Astrocyte of the cerebellum (primary cell): Measurements from ENCODE around the gene FGF18.

Experiments used
- DNase-seq: peaks from one replicate; pipeline ENCODE4 v3.0.0-alpha.2; 2011; ENCODE audit warnings: low read depth
- H3K4me3 ChIP-seq: 2 replicates; pipeline ENCODE4 v1.5.1; 2011; ENCODE audit warnings: mild to moderate bottlenecking, low read depth, low read length, moderate library complexity
- CTCF ChIP-seq: IDR thresholded peaks from 2 replicates; pipeline ENCODE4 v1.5.1; 2012; ENCODE audit warnings: low read length, low read depth, moderate library complexity, mild to moderate bottlenecking; ENCODE audit errors: missing control alignments
- in situ Hi-C: cut with HindIII; loops from 2 replicates; pipeline ENCODE4 v1.10.0; 2017; ENCODE audit warnings: low sequenced_read_pairs

Gene FGF18

GRCh38 chr5:171482434-171482730 is 62.9 kb downstream of the FGF18 start:
- in situ Hi-C loops, result loop anchor here (5.0 kb wide), 1 partner anchor 35 kb away; no protein-coding TSS in a partner anchor
- no peak overlapping the region for H3K4me3 ChIP-seq
- no peak for DNase-seq
- TF ChIP-seq CTCF, result no peak

- in situ Hi-C loops, result loop anchor here (5.0 kb wide), 1 partner anchor 34 kb away; no protein-coding TSS in a partner anchor
- TF ChIP-seq CTCF, result no peak
- no peak overlapping the region for H3K4me3 ChIP-seq
- DNase-seq, result peak; percentile 66
These were observed 64.2 kb downstream of the FGF18 start for GRCh38 chr5:171483551-171484135.

GRCh38 chr5:171484460-171484899 is 65.0 kb downstream of the FGF18 start:
- in situ Hi-C loops, result loop anchor here (5.0 kb wide), 1 partner anchor 33 kb away; no protein-coding TSS in a partner anchor
- no peak overlapping the region for H3K4me3 ChIP-seq
- DNase-seq, result no peak
- TF ChIP-seq CTCF, result peak; percentile 67

- in situ Hi-C loops, result loop anchor here (5.0 kb wide), 1 partner anchor 48 kb away; no protein-coding TSS in a partner anchor
- TF ChIP-seq CTCF, result no peak
- no peak overlapping the region for H3K4me3 ChIP-seq
- DNase-seq, result no peak
These were observed 66.2 kb downstream of the FGF18 start for GRCh38 chr5:171485668-171486067.

- H3K4me3 ChIP-seq, result no peak overlapping the region
- in situ Hi-C loops, result loop anchor here (5.0 kb wide), 1 partner anchor 49 kb away; no protein-coding TSS in a partner anchor
- no peak for DNase-seq
- TF ChIP-seq CTCF, result no peak
These were observed 67.2 kb downstream of the FGF18 start for GRCh38 chr5:171486613-171487012.

GRCh38 chr5:171488876-171489275 is 69.4 kb downstream of the FGF18 start:
- H3K4me3 ChIP-seq, result no peak overlapping the region
- in situ Hi-C loops, result loop anchor here (5.0 kb wide), 1 partner anchor 52 kb away; no protein-coding TSS in a partner anchor
- TF ChIP-seq CTCF, result no peak
- no peak for DNase-seq
